GM12874 (cell line): ENCODE results near the gene SPATA31C2.

ENCODE experiments used
- CTCF ChIP-seq: IDR thresholded peaks from 2 replicates; pipeline ENCODE4 v1.5.1; 2011; ENCODE audit warnings: low read depth, mild to moderate bottlenecking, control low read depth, low read length, moderate library complexity; ENCODE audit not compliant: insufficient read depth

The SPATA31C2 gene

GRCh38 chr9:88092797-88093331 is 45.4 kb downstream of the SPATA31C2 start:
- no peak for TF ChIP-seq CTCF

GRCh38 chr9:88090151-88090581 is 48.1 kb downstream of the SPATA31C2 start:
- no peak for TF ChIP-seq CTCF

- no peak for TF ChIP-seq CTCF
These were observed 50.4 kb downstream of the SPATA31C2 start for GRCh38 chr9:88087906-88088305.

GRCh38 chr9:88085476-88085875 is 52.8 kb downstream of the SPATA31C2 start:
- no peak for TF ChIP-seq CTCF

GRCh38 chr9:88084357-88085183 is 53.7 kb downstream of the SPATA31C2 start:
- no peak for TF ChIP-seq CTCF
